ENCODE data around the gene ITGB6. TPM values are rescaled to one million over a fixed set of nuclear protein-coding genes. Genes with fewer than 3 reads are reported as not detected.

Gene ITGB6
- total and polyA plus RNA-seq, 2 of the 8 experiments (the other 6 are each of a cell fraction or from before 2014, with no cell fraction given) = not detected

GRCh38 chr2:160141419-160141818 is 58.7 kb downstream of the ITGB6 start:
- ChIA-PET POLR2A (ENCODE audit: partially characterized antibody) (no interaction called here), CTCF (ENCODE audit: partially characterized antibody) (interaction anchor here (0.8 to 1.7 kb wide), 3 partner anchors 10 to 31 kb away, joined by 3 to 5 read pairs (median 3); no protein-coding TSS in a partner anchor)

More at GRCh38 chr2:160141419-160141818, 58.7 kb downstream of the ITGB6 start:
- Histone ChIP-seq H3K9ac (replicated peaks in 1 of 4; ENCODE audit: extremely low read depth in 1 of 4, low read depth in 3 of 4, low read length in 3 of 4) (no peak overlapping the region), H3K4me2 (ENCODE audit: insufficient read depth in 1 of 2, low read depth in 2 of 2, low read length in 2 of 2) (no peak overlapping the region), H2AFZ (ENCODE audit: low read length) (no peak overlapping the region), H3K23ac (ENCODE audit: insufficient read length) (no peak overlapping the region), H3K23me2 (ENCODE audit: low read depth, low read length) (no peaks in the 10 kb centered on the region), H4K20me1 (replicated peaks in 1 of 2; ENCODE audit: control insufficient read depth in 1 of 2, insufficient read depth in 2 of 2, low read length in 2 of 2) (no peaks in the 10 kb centered on the region), H3K14ac (ENCODE audit: insufficient read length) (no peak overlapping the region), H3K4me3 (ENCODE audit: extremely low read depth in 1 of 4, insufficient read depth in 2 of 4, low read depth in 3 of 4, low read length in 4 of 4) (no peak overlapping the region), H3K79me1 (ENCODE audit: low read depth, low read length) (no peaks in the 10 kb centered on the region), H3K56ac (replicated peaks; ENCODE audit: insufficient read length, low read depth, low read length) (no peak overlapping the region), H2BK120ac (replicated peaks; ENCODE audit: low read depth, low read length) (no peak overlapping the region), H2AK5ac (ENCODE audit: low read depth, low read length) (no peak overlapping the region), H4K5ac (ENCODE audit: insufficient read length, low read depth, low read length) (no peak overlapping the region), H4K8ac (ENCODE audit: extremely low read depth, insufficient read depth, low read length) (no peak overlapping the region), H3K36me3 (ENCODE audit: control insufficient read depth in 2 of 4, insufficient read depth in 4 of 4, low read length in 3 of 4) (no peaks in the 10 kb centered on the region), H2BK20ac (ENCODE audit: low read length) (no peak overlapping the region), H3K18ac (ENCODE audit: extremely low read depth, low read length) (no peak overlapping the region), H2BK15ac (ENCODE audit: low read length) (no peak overlapping the region), H3K4ac (replicated peaks; ENCODE audit: insufficient read length, low read depth, low read length) (no peak overlapping the region), H3K4me1 (replicated peaks in 1 of 4; ENCODE audit: control insufficient read depth in 3 of 4, insufficient read depth in 4 of 4, low read length in 3 of 4) (no peaks in the 10 kb centered on the region), H2BK5ac (ENCODE audit: low read depth, low read length) (no peak overlapping the region), H3K27me3 (replicated peaks in 1 of 4; ENCODE audit: control insufficient read depth in 3 of 4, extremely low read depth in 1 of 4, insufficient read depth in 3 of 4, low read length in 3 of 4) (no peaks in the 10 kb centered on the region), H3K79me2 (ENCODE audit: control insufficient read depth in 1 of 2, insufficient read depth in 2 of 2, low read length in 2 of 2) (no peaks in the 10 kb centered on the region), H3K27ac (ENCODE audit: low read depth, low read length) (no peak overlapping the region), H3K9me3 (ENCODE audit: insufficient read depth in 2 of 2, low read depth in 1 of 2, low read length in 1 of 2) (no peaks in the 10 kb centered on the region), H4K91ac (replicated peaks; ENCODE audit: insufficient read length, low read length) (no peak overlapping the region), H2BK12ac (ENCODE audit: low read depth, low read length) (no peak overlapping the region)
- no peak for FAIRE-seq
- WGBS, 2 experiments (ENCODE audit: extremely low coverage in 1 of 2, insufficient coverage in 1 of 2, insufficient read length in 1 of 2, insufficient replicate concordance in 2 of 2, low coverage in 1 of 2, low lambda C conversion rate in 2 of 2, missing lambda C conversion rate in 1 of 2) = 87% methylated on average over 4 of the region's 4 CpGs; no CpG with 5 or more reads in 1 of the 2 experiments
- DNase-seq (ENCODE audit: low read depth in 1 of 2, low spot score in 2 of 2) = no peak
- TF ChIP-seq RXRA (IDR thresholded peaks at IDR 0.05; ENCODE audit: insufficient read depth, low read depth, low read length) = no peak

All from H1 (cell line).